ENCODE data around the gene TEX10.

DNA sequence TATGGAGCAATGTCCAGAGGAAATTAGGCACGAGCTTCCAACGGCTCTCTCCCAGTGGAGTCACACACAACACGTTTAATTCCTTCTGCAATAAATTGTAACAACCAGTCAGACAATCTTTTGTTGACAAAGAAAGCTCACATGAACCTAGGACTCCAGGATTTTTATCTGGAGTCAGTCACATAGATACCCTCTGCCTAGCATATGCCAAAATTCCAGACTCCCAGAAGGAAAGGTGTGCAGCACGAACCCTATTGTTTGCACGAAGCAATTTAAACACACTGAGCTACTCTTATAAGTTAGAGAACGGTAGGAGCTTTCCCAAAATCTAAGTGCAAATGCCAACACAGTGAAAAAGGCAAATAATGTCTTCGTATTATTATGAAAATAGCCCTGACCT, 67.1 kb downstream of the TEX10 start:
- TF ChIP-seq CTCF (conservative IDR thresholded peaks at IDR 0.05 in 1 of 2, IDR thresholded peaks at IDR 0.05 in 1 of 2; ENCODE audit: extremely low read depth in 1 of 2, insufficient read depth in 1 of 2, low read depth in 1 of 2, low read length in 2 of 2) (no peak), EZH2 (IDR thresholded peaks at IDR 0.05; ENCODE audit: borderline replicate concordance, low read length) (no peak)
